ENCODE results near the gene ZNF432. TPM values are rescaled to one million over a fixed set of nuclear protein-coding genes. Genes with fewer than 3 reads are reported as not detected.

ZNF432 gene
- total and polyA plus RNA-seq, 2 of the 13 experiments (the other 11 are each of a cell fraction or from before 2014, with no cell fraction given): 4.1 to 8.7 TPM

GRCh38 chr19:52095172-52096014 is 46.8 kb upstream of the ZNF432 start, which contains the start of gene ZNF841 (continued):
- TF ChIP-seq ZNF678 (CRISPR knock-in tag; IDR thresholded peaks at IDR 0.05): no peak
- TF ChIP-seq ZNF614 (CRISPR knock-in tag; IDR thresholded peaks at IDR 0.05; ENCODE audit: borderline replicate concordance): no peak
- no peak for TF ChIP-seq NR2F1 (CRISPR knock-in tag; IDR thresholded peaks at IDR 0.05)
- no peak for TF ChIP-seq NR2F2 (IDR thresholded peaks at IDR 0.05; ENCODE audit: borderline replicate concordance, low read depth)
- no peak for TF ChIP-seq NFE2L2 (IDR thresholded peaks at IDR 0.05; ENCODE audit: low read length)
- TF ChIP-seq HOXD1 (CRISPR knock-in tag; IDR thresholded peaks at IDR 0.05): no peak
- no peak for TF ChIP-seq STAT6 (CRISPR knock-in tag; IDR thresholded peaks at IDR 0.05; ENCODE audit: borderline replicate concordance)
- no peak for TF ChIP-seq MBNL3 (CRISPR knock-in tag; conservative IDR thresholded peaks at IDR 0.05)
- no peak for TF ChIP-seq ZNF556 (CRISPR knock-in tag; IDR thresholded peaks at IDR 0.05; ENCODE audit: borderline replicate concordance)
- no peak for TF ChIP-seq ZNF12 (CRISPR knock-in tag; IDR thresholded peaks at IDR 0.05)
- peak; percentile 73; the same call in 1 of the 2 replicates for TF ChIP-seq ZNF605 (CRISPR knock-in tag; IDR thresholded peaks at IDR 0.05)
- TF ChIP-seq SETDB1 (CRISPR knock-in tag; IDR thresholded peaks at IDR 0.05; ENCODE audit: borderline replicate concordance): no peak
- TF ChIP-seq SRY (CRISPR knock-in tag; IDR thresholded peaks at IDR 0.05): peak; percentile 29; the same call in 1 of the 2 replicates
- TF ChIP-seq GMEB2 (CRISPR knock-in tag; IDR thresholded peaks at IDR 0.05; ENCODE audit: low read depth): no peak
- no peak for TF ChIP-seq TBX3 (IDR thresholded peaks at IDR 0.05; ENCODE audit: borderline replicate concordance)
- no peak for TF ChIP-seq KLF9 (CRISPR knock-in tag; IDR thresholded peaks at IDR 0.05; ENCODE audit: low read depth)
- no peak for TF ChIP-seq ZSCAN5A (CRISPR knock-in tag; IDR thresholded peaks at IDR 0.05; ENCODE audit: borderline replicate concordance)
- TF ChIP-seq ARID5B (CRISPR knock-in tag; IDR thresholded peaks at IDR 0.05): no peak
- TF ChIP-seq NFRKB (IDR thresholded peaks at IDR 0.05): no peak
- 0 out of 2 replicates have a peak, but pooled peaks have one; percentile 37 for TF ChIP-seq ARNT2 (CRISPR knock-in tag; IDR thresholded peaks at IDR 0.05; ENCODE audit: low read depth)
